Urinary bladder (tissue), 4 donors: Measurements from ENCODE around the gene SMAD4. TPM values are rescaled to one million over a fixed set of nuclear protein-coding genes. Genes with fewer than 3 reads are reported as not detected.
A peak's percentile ranks its signal among the peaks of the same experiment; 100 is the strongest.
"Not testable (repeated sequence)": the region's sequence is repeated elsewhere in the genome, so short reads cannot be mapped to it uniquely, and the experiment has no call there.

Experiments used
- DNase-seq: peaks from one replicate; pipeline ENCODE4 v3.0.0-alpha.2; 2015; ENCODE audit errors: extremely low spot score
- H3K27ac ChIP-seq: one replicate; pipeline ENCODE4 v1.5.1; 2013; ENCODE audit warnings: low read depth, mild to moderate bottlenecking, moderate library complexity
- H3K36me3 ChIP-seq: one replicate; pipeline ENCODE4 v1.6.1; 2013; ENCODE audit warnings: mild to moderate bottlenecking, moderate library complexity; ENCODE audit not compliant: insufficient read depth
- H3K4me1 ChIP-seq: one replicate; pipeline ENCODE4 v1.6.1; 2013; ENCODE audit warnings: mild to moderate bottlenecking, moderate library complexity; ENCODE audit not compliant: insufficient read depth
- H3K4me3 ChIP-seq: one replicate; pipeline ENCODE4 v1.5.1; 2013; ENCODE audit warnings: low read depth, low read length
- WGBS: extraction: QIAGEN DNeasy Blood & Tissue Kit; methylation state at CpG from one replicate; pipeline ENCODE4 v1.1.7; 2013; 5-methylcytosine and 5-hydroxymethylcytosine counted together
- polyA plus RNA-seq: library from polyadenylated mRNA; stranded (reverse); fragments of 200-250 nt; gene quantifications from one replicate; pipeline ENCODE4 v1.2.3, GENCODE V29; 2013
- total RNA-seq: library from RNA; depleted of rRNA; stranded (reverse); fragments of >200 nt; gene quantifications from one replicate; pipeline ENCODE4 v1.2.3, GENCODE V29; 2014
- donor health status: healthy with polysubstance abuse.
- donor health status: healthy.

Gene SMAD4
- total RNA-seq (108 TPM), polyA plus RNA-seq (58.1 TPM)

GRCh38 chr18:51029694-51030536, at the start of gene SMAD4:
TSS of gene SMAD4 (plus strand) at chr18:51030213. CDS start at chr18:51047047, 16,834 bp downstream.
- DNase-seq, result peak; percentile 88
- no peaks in the 10 kb centered on the region for H3K36me3 ChIP-seq
- WGBS, result under 1% methylated on average over 79 of the region's 79 CpGs
- H3K4me1 ChIP-seq, result no peaks in the 10 kb centered on the region
- H3K27ac ChIP-seq, result peak within 1 kb of the TSS; percentile 100
- peak within 1 kb of the TSS; percentile 94 for H3K4me3 ChIP-seq

GRCh38 chr18:50981381-50981780, 48.6 kb upstream of the SMAD4 start:
- H3K4me1 ChIP-seq, result no peaks in the 10 kb centered on the region
- WGBS, result 99% methylated on average over 1 of the region's 1 CpG
- no peaks in the 10 kb centered on the region for H3K36me3 ChIP-seq
- H3K4me3 ChIP-seq, result no peak overlapping the region
- no peak for DNase-seq
- H3K27ac ChIP-seq, result no peak overlapping the region

- Histone ChIP-seq H3K4me1 (no peaks in the 10 kb centered on the region), H3K27ac (peak overlapping the region; percentile 16), H3K4me3 (no peak overlapping the region), H3K36me3 (no peaks in the 10 kb centered on the region)
- 65% methylated on average over 8 of the region's 8 CpGs for WGBS
- DNase-seq, result no peak
Observed at GRCh38 chr18:50982086-50982801, 47.8 kb upstream of the SMAD4 start.

GRCh38 chr18:50982802-50983179, 47.2 kb upstream of the SMAD4 start:
- Histone ChIP-seq H3K27ac (peak overlapping the region; percentile 16), H3K4me1 (no peaks in the 10 kb centered on the region), H3K36me3 (no peaks in the 10 kb centered on the region), H3K4me3 (no peak overlapping the region)
- 89% methylated on average over 3 of the region's 3 CpGs for WGBS
- no peak for DNase-seq

GRCh38 chr18:50986360-50987087, 43.5 kb upstream of the SMAD4 start:
- 78% methylated on average over 2 of the region's 2 CpGs for WGBS
- Histone ChIP-seq H3K4me1 (no peaks in the 10 kb centered on the region), H3K36me3 (no peaks in the 10 kb centered on the region), H3K27ac (no peak overlapping the region), H3K4me3 (no peak overlapping the region)
- no peak for DNase-seq

- Histone ChIP-seq H3K36me3 (no peaks in the 10 kb centered on the region), H3K4me1 (no peaks in the 10 kb centered on the region), H3K27ac (no peak overlapping the region), H3K4me3 (no peak overlapping the region)
- no peak for DNase-seq
- WGBS, result 25% methylated on average over 2 of the region's 2 CpGs
Observed at GRCh38 chr18:50987261-50987660, 42.8 kb upstream of the SMAD4 start.

GRCh38 chr18:50989711-50990110, 40.3 kb upstream of the SMAD4 start:
- WGBS, result 92% methylated on average over 3 of the region's 3 CpGs
- DNase-seq, result no peak
- Histone ChIP-seq H3K4me3 (no peak overlapping the region), H3K4me1 (no peaks in the 10 kb centered on the region), H3K27ac (no peak overlapping the region), H3K36me3 (no peaks in the 10 kb centered on the region)

- no peaks in the 10 kb centered on the region for H3K36me3 ChIP-seq
- H3K27ac ChIP-seq, result no peak overlapping the region
- H3K4me1 ChIP-seq, result no peaks in the 10 kb centered on the region
- no peak overlapping the region for H3K4me3 ChIP-seq
- no peak for DNase-seq
- 59% methylated on average over 3 of the region's 3 CpGs for WGBS
Observed at GRCh38 chr18:50992351-50992762, 37.7 kb upstream of the SMAD4 start.

- Histone ChIP-seq H3K4me3 (no peak overlapping the region), H3K36me3 (no peaks in the 10 kb centered on the region), H3K4me1 (no peaks in the 10 kb centered on the region), H3K27ac (no peak overlapping the region)
- DNase-seq, result no peak
- 57% methylated on average over 2 of the region's 2 CpGs for WGBS
Observed at GRCh38 chr18:50994031-50994430, 36.0 kb upstream of the SMAD4 start.

- WGBS, result 97% methylated on average over 2 of the region's 2 CpGs
- not testable (repeated sequence) for H3K27ac ChIP-seq, H3K36me3 ChIP-seq, DNase-seq, H3K4me3 ChIP-seq, H3K4me1 ChIP-seq
Observed at GRCh38 chr18:51003174-51003573, 26.8 kb upstream of the SMAD4 start.

- no peak overlapping the region for H3K4me3 ChIP-seq
- DNase-seq, result no peak
- WGBS, result 93% methylated on average over 5 of the region's 5 CpGs
- H3K36me3 ChIP-seq, result no peaks in the 10 kb centered on the region
- H3K27ac ChIP-seq, result no peak overlapping the region
- H3K4me1 ChIP-seq, result no peaks in the 10 kb centered on the region
Observed at GRCh38 chr18:51006061-51006818, 23.8 kb upstream of the SMAD4 start.

GRCh38 chr18:51006948-51007789, 22.8 kb upstream of the SMAD4 start:
- no peaks in the 10 kb centered on the region for H3K36me3 ChIP-seq
- no peak overlapping the region for H3K27ac ChIP-seq
- no peak for DNase-seq
- H3K4me3 ChIP-seq, result no peak overlapping the region
- WGBS, result 53% methylated on average over 13 of the region's 13 CpGs
- H3K4me1 ChIP-seq, result no peaks in the 10 kb centered on the region
